Peyer's patch (tissue), 4 donors: ENCODE data around the gene UTP14C. TPM values are rescaled to one million over a fixed set of nuclear protein-coding genes. Genes with fewer than 3 reads are reported as not detected.

Experiments
- DNase-seq, 3 donors: peaks; one replicate each; pipeline ENCODE4 v3.0.0-alpha.2; 2017 to 2019
- H3K27ac ChIP-seq, 4 donors: fragments of 200-600 bp; sonication (generic); one replicate each; pipeline ENCODE4 v1.5.1; 2016 to 2019
- H3K27me3 ChIP-seq, 2 donors: fragments of 200-600 bp; sonication (generic); one replicate each; pipeline ENCODE4 v1.5.1; 2019
- H3K36me3 ChIP-seq, 3 donors: fragments of 200-600 bp; sonication (generic); one replicate each; pipeline ENCODE4 v1.5.1; 2016 to 2019
- H3K4me1 ChIP-seq, 4 donors: fragments of 200-600 bp; sonication (generic); one replicate each; pipeline ENCODE4 v1.5.1; 2016 to 2019
- H3K4me3 ChIP-seq, 4 donors: fragments of 200-600 bp; sonication (generic); 1 replicate in 3 of 4; 2 replicates in 1 of 4; pipeline ENCODE4 v1.5.1; 2016 to 2019; ENCODE audit warnings: mild to moderate bottlenecking in 1 of 4
- H3K9me3 ChIP-seq, 4 donors: fragments of 200-600 bp; sonication (generic); one replicate each; pipeline ENCODE4 v1.5.1; 2016 to 2019; ENCODE audit warnings: mild to moderate bottlenecking in 1 of 4
- CTCF ChIP-seq, 6 experiments: fragments of 450-650 bp in 4 of 6; fragments of 200-600 bp in 2 of 6; sonication (generic) in 1 of 6; IDR thresholded peaks; one replicate each; pipeline ENCODE4 v1.5.1; 2017 to 2019; ENCODE audit warnings: antibody characterized with exemption in 6 of 6, mild to moderate bottlenecking in 3 of 6, moderate library complexity in 1 of 6
- POLR2A ChIP-seq, 2 donors: fragments of 450-650 bp; IDR thresholded peaks; one replicate each; pipeline ENCODE4 v1.5.1; 2017; ENCODE audit warnings: antibody characterized with exemption in 2 of 2, mild to moderate bottlenecking in 2 of 2, moderate library complexity in 2 of 2
- total RNA-seq, 4 donors: library from RNA; depleted of rRNA; stranded (reverse); fragments of >200 nt; gene quantifications; one replicate each; pipeline ENCODE4 v1.1.0, GENCODE V29; 2016

Gene UTP14C
- 10 to 100 TPM; 17.2 to 20.1 (median 18.6) TPM for total RNA-seq

GRCh38 chr13:52024481-52024880 lies at the start of gene UTP14C:
UTP14C (plus strand) TSS chr13:52024691; CDS start chr13:52028805, 4,114 bp downstream.
- H3K36me3 ChIP-seq, result peaks cover 0 to 77% (median 0%) of the 10 kb centered on the region in 3 donors
- TF ChIP-seq CTCF (IDR thresholded peaks at IDR 0.05), result no peak
- no peak for TF ChIP-seq POLR2A (IDR thresholded peaks at IDR 0.05)
- H3K4me1 ChIP-seq, result no peaks in the 10 kb centered on the region
- H3K27me3 ChIP-seq, result no peaks in the 10 kb centered on the region
- no peak within 1 kb of the TSS for H3K4me3 ChIP-seq
- no peak for DNase-seq
- no peaks in the 10 kb centered on the region for H3K9me3 ChIP-seq
- H3K27ac ChIP-seq, result no peak within 1 kb of the TSS

- Histone ChIP-seq H3K27ac (no peak overlapping the region), H3K4me3 (no peak overlapping the region), H3K9me3 (no peaks in the 10 kb centered on the region), H3K4me1 (no peaks in the 10 kb centered on the region), H3K36me3 (peaks cover 0 to 4% (median 0%) of the 10 kb centered on the region in 3 donors), H3K27me3 (no peaks in the 10 kb centered on the region)
- TF ChIP-seq POLR2A (IDR thresholded peaks at IDR 0.05), result no peak
- no peak for DNase-seq
Measured at GRCh38 chr13:51976423-51976822, 48.1 kb upstream of the UTP14C start.

- no peaks in the 10 kb centered on the region for H3K4me1 ChIP-seq
- DNase-seq, result no peak
- TF ChIP-seq CTCF (IDR thresholded peaks at IDR 0.05), result no peak
- TF ChIP-seq POLR2A (IDR thresholded peaks at IDR 0.05), result no peak
- no peak overlapping the region for H3K4me3 ChIP-seq
- no peaks in the 10 kb centered on the region for H3K9me3 ChIP-seq
- H3K27ac ChIP-seq, result no peak overlapping the region
- H3K36me3 ChIP-seq, result peaks cover 0 to 4% (median 0%) of the 10 kb centered on the region in 3 donors
- no peaks in the 10 kb centered on the region for H3K27me3 ChIP-seq
Measured at GRCh38 chr13:51976890-51977289, 47.6 kb upstream of the UTP14C start.

GRCh38 chr13:51977625-51978024 lies 46.9 kb upstream of the UTP14C start:
- H3K4me3 ChIP-seq, result no peak overlapping the region
- no peaks in the 10 kb centered on the region for H3K27me3 ChIP-seq
- H3K36me3 ChIP-seq, result peaks cover 0 to 4% (median 0%) of the 10 kb centered on the region in 3 donors
- no peak for DNase-seq
- H3K27ac ChIP-seq, result no peak overlapping the region
- H3K9me3 ChIP-seq, result no peaks in the 10 kb centered on the region
- no peaks in the 10 kb centered on the region for H3K4me1 ChIP-seq
- no peak for TF ChIP-seq POLR2A (IDR thresholded peaks at IDR 0.05)
- TF ChIP-seq CTCF (IDR thresholded peaks at IDR 0.05), result no peak

GRCh38 chr13:51978796-51979556 lies 45.5 kb upstream of the UTP14C start:
- Histone ChIP-seq H3K4me3 (no peak overlapping the region), H3K4me1 (no peaks in the 10 kb centered on the region), H3K36me3 (no peaks in the 10 kb centered on the region), H3K27me3 (no peaks in the 10 kb centered on the region), H3K27ac (peak overlapping the region in 2 of 4 donors; percentile 36 to 73), H3K9me3 (no peaks in the 10 kb centered on the region)
- TF ChIP-seq POLR2A (IDR thresholded peaks at IDR 0.05), result peak in 1 of 2 donors; percentile 35
- no peak for TF ChIP-seq CTCF (IDR thresholded peaks at IDR 0.05)
- peak in 2 of 3 donors; percentile 62 to 73 for DNase-seq

- H3K27ac ChIP-seq, result no peak overlapping the region
- DNase-seq, result no peak
- H3K4me1 ChIP-seq, result no peaks in the 10 kb centered on the region
- no peaks in the 10 kb centered on the region for H3K36me3 ChIP-seq
- no peaks in the 10 kb centered on the region for H3K9me3 ChIP-seq
- no peak overlapping the region for H3K4me3 ChIP-seq
- H3K27me3 ChIP-seq, result no peaks in the 10 kb centered on the region
- TF ChIP-seq CTCF (IDR thresholded peaks at IDR 0.05), result no peak
- TF ChIP-seq POLR2A (IDR thresholded peaks at IDR 0.05), result no peak
Measured at GRCh38 chr13:51980908-51981307, 43.6 kb upstream of the UTP14C start.
